Neuronal stem cell (in vitro differentiated cells): ENCODE results near the gene CYS1.
A peak's percentile ranks its signal among the peaks of the same experiment; 100 is the strongest.

Experiments used
- DNase-seq: peaks from one replicate; pipeline ENCODE4 v3.0.0-alpha.2; 2013; ENCODE audit warnings: low spot score
- H2AFZ ChIP-seq: one replicate; pipeline ENCODE4 v1.6.1; 2013; ENCODE audit warnings: mild to moderate bottlenecking, low read length, inconsistent platforms
- H2AK5ac ChIP-seq: 2 replicates; pipeline ENCODE4 v1.6.1; 2013; ENCODE audit warnings: low read depth, mild to moderate bottlenecking, inconsistent platforms, low read length, moderate library complexity, mixed read lengths
- H2BK120ac ChIP-seq: 2 replicates; pipeline ENCODE4 v1.6.1; 2013; ENCODE audit warnings: low read depth, mild to moderate bottlenecking, inconsistent platforms, low read length, moderate library complexity, mixed read lengths
- H2BK12ac ChIP-seq: one replicate; pipeline ENCODE4 v1.6.1; 2013; ENCODE audit warnings: low read length, inconsistent platforms
- H2BK15ac ChIP-seq: 2 replicates; pipeline ENCODE4 v1.6.1; 2013; ENCODE audit warnings: mild to moderate bottlenecking, low read length, inconsistent platforms, mixed read lengths
- H2BK5ac ChIP-seq: one replicate; pipeline ENCODE4 v1.6.1; 2013; ENCODE audit warnings: inconsistent platforms, mild to moderate bottlenecking, low read length, moderate library complexity
- H3K14ac ChIP-seq: one replicate; pipeline ENCODE4 v1.6.1; 2013; ENCODE audit warnings: low read length, inconsistent platforms
- H3K18ac ChIP-seq: 2 replicates; pipeline ENCODE4 v1.6.1; 2013; ENCODE audit warnings: low read length, inconsistent platforms
- H3K23ac ChIP-seq: 2 replicates; pipeline ENCODE4 v1.6.1; 2013; ENCODE audit warnings: low read depth, mild to moderate bottlenecking, mixed read lengths, low read length, inconsistent platforms; ENCODE audit not compliant: poor library complexity
- H3K27ac ChIP-seq: replicated peaks from 3 replicates; pipeline ENCODE4 v1.5.1; 2013; ENCODE audit warnings: low read length, inconsistent platforms
- H3K27me3 ChIP-seq, 3 experiments: 2 replicates each; pipeline ENCODE4 v1.6.1; 2013; ENCODE audit warnings: low read length in 3 of 3, mild to moderate bottlenecking in 2 of 3, inconsistent platforms in 1 of 3, low read depth in 1 of 3, mixed read lengths in 1 of 3, moderate library complexity in 1 of 3; ENCODE audit not compliant: control insufficient read depth in 3 of 3, insufficient read depth in 3 of 3
- H3K36me3 ChIP-seq, 2 donors: replicated peaks in 1 of 2; 2 replicates each; pipeline ENCODE4 v1.6.1; 2013; ENCODE audit warnings: low read length in 2 of 2; ENCODE audit not compliant: control insufficient read depth in 2 of 2, insufficient read depth in 2 of 2
- H3K4ac ChIP-seq: 2 replicates; pipeline ENCODE4 v1.6.1; 2013; ENCODE audit warnings: inconsistent platforms, mild to moderate bottlenecking, low read length, moderate library complexity
- H3K4me1 ChIP-seq, 2 donors: 1 replicate in 1 of 2; 2 replicates in 1 of 2; pipeline ENCODE4 v1.6.1; 2013; ENCODE audit warnings: low read length in 2 of 2, low read depth in 1 of 2; ENCODE audit not compliant: control insufficient read depth in 2 of 2, insufficient read depth in 1 of 2
- H3K4me2 ChIP-seq: one replicate; pipeline ENCODE4 v1.6.1; 2013; ENCODE audit warnings: mild to moderate bottlenecking, low read length, inconsistent platforms; ENCODE audit not compliant: insufficient read depth, poor library complexity, severe bottlenecking
- H3K4me3 ChIP-seq, 2 donors: 2 replicates each; pipeline ENCODE4 v1.5.1; 2013; ENCODE audit warnings: low read length in 2 of 2, mild to moderate bottlenecking in 2 of 2, inconsistent platforms in 1 of 2, moderate library complexity in 1 of 2
- H3K79me1 ChIP-seq: one replicate; pipeline ENCODE4 v1.6.1; 2013; ENCODE audit warnings: low read depth, mild to moderate bottlenecking, inconsistent platforms, low read length, moderate library complexity
- H3K9ac ChIP-seq: one replicate; pipeline ENCODE4 v1.6.1; 2013; ENCODE audit warnings: mild to moderate bottlenecking, low read depth, low read length, inconsistent platforms; ENCODE audit not compliant: poor library complexity
- H3K9me3 ChIP-seq, 2 donors: replicated peaks in 1 of 2; 2 replicates each; pipeline versions ENCODE3 to v1.6.1; 2013; ENCODE audit warnings: low read length in 2 of 2, mild to moderate bottlenecking in 2 of 2, inconsistent platforms in 1 of 2, low read depth in 1 of 2, mixed read lengths in 1 of 2, moderate library complexity in 1 of 2; ENCODE audit not compliant: control insufficient read depth in 2 of 2, insufficient read depth in 1 of 2
- H4K8ac ChIP-seq: one replicate; pipeline ENCODE4 v1.6.1; 2013; ENCODE audit warnings: low read depth, mild to moderate bottlenecking, inconsistent platforms, low read length, moderate library complexity
- H4K91ac ChIP-seq: one replicate; pipeline ENCODE4 v1.6.1; 2013; ENCODE audit warnings: low read length, low read depth, mild to moderate bottlenecking, inconsistent platforms; ENCODE audit not compliant: poor library complexity
- WGBS, 2 donors: extraction: QIAGEN DNeasy Blood & Tissue Kit; methylation state at CpG; one replicate each; pipeline ENCODE4 v1.1.7; 2013; ENCODE audit warnings: missing lambda C conversion rate in 2 of 2, mixed read lengths in 1 of 2; ENCODE audit not compliant: insufficient read length in 2 of 2, insufficient replicate concordance in 1 of 2; ENCODE audit errors: extremely low coverage in 2 of 2; 5-methylcytosine and 5-hydroxymethylcytosine counted together

The CYS1 gene

DNA sequence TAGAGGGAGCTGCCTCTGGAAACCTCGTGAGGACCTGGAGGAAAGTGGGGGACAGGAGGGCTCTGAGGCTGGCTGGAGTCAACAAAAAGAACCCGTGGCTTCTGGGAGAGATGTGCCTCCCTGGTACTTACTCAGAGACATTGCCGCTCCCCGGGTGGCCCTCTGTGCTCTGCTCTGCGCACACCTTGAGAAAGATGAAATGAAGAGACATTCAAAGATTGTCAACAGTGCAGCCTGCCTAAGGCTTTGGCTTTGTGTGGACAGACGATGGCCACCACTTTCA, 14.5 kb downstream of the CYS1 start:
- Histone ChIP-seq H3K4me1 (peaks cover 8% of the 10 kb centered on the region in 2 donors), H3K4ac (no peak overlapping the region), H3K18ac (no peak overlapping the region), H2BK12ac (no peak overlapping the region), H2AK5ac (no peak overlapping the region), H3K4me3 (no peak overlapping the region), H3K79me1 (no peaks in the 10 kb centered on the region), H3K27ac (no peak overlapping the region), H2BK120ac (no peak overlapping the region), H3K14ac (no peak overlapping the region), H2BK15ac (no peak overlapping the region), H3K36me3 (no peaks in the 10 kb centered on the region), H4K8ac (no peak overlapping the region), H4K91ac (no peak overlapping the region), H2AFZ (no peak overlapping the region), H3K9ac (no peak overlapping the region), H3K9me3 (peaks cover 0 to 3% of the 10 kb centered on the region in 2 donors), H2BK5ac (no peak overlapping the region), H3K27me3 (peaks cover 0 to 9% (median 0%) of the 10 kb centered on the region in 3 experiments), H3K23ac (no peak overlapping the region), H3K4me2 (no peak overlapping the region)
- no CpG with 5 or more reads among the region's 6 CpGs for WGBS, 2 donors
- DNase-seq, result no peak

DNA sequence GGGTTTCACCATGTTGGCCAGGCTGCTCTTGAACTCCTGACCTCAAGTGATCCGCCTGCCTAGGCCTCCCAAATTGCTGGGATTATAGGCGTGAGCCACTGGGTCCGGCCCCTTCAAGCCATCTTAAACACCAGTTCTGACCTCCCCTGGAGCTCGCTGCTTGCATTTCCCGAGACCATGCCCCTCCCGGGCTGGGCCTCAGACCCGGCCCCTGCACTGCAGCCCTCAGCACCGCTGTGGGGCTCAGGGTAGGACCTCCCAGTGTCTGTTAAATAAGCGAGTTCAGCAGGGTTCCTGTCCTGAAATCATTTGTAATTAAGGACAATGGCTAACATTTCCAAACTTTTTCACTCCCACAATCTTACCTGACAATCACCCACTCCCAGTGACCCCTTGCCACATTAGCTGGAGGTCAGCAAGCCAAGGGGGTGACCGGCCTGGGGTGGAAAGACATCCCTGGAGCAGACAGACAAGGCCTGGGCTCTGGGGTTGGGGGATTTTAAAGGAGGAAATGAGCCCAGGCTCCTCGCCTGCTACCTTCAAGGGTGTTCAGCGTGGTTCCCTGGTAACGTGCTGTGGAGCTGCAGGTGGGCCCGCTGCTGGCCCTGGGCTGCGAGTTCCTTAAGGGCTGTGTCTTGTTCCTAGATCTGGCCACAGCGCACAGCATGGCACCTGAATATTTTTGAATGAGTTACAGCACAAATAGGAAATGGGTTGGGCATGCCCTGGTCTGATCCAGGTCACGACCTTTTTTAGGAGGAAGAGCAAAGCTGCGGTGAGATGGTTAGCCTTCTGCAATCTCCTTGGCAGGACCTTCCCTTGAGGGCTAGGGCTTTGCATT, 15.1 kb downstream of the CYS1 start:
- no peak overlapping the region for H3K9ac ChIP-seq
- H3K27me3 ChIP-seq, result peaks cover 0 to 9% (median 0%) of the 10 kb centered on the region in 3 experiments
- no peak overlapping the region for H2BK15ac ChIP-seq
- H4K8ac ChIP-seq, result no peak overlapping the region
- peaks cover 0 to 3% of the 10 kb centered on the region in 2 donors for H3K9me3 ChIP-seq
- peak overlapping the region; percentile 52 for H3K18ac ChIP-seq
- H3K14ac ChIP-seq, result no peak overlapping the region
- no peak overlapping the region for H3K27ac ChIP-seq
- no peak overlapping the region for H4K91ac ChIP-seq
- no peaks in the 10 kb centered on the region for H3K79me1 ChIP-seq
- no peak overlapping the region for H2AFZ ChIP-seq
- peak overlapping the region; percentile 59 for H3K23ac ChIP-seq
- no peaks in the 10 kb centered on the region for H3K36me3 ChIP-seq
- H3K4me3 ChIP-seq, result no peak overlapping the region
- no peak overlapping the region for H2BK5ac ChIP-seq
- no peak for DNase-seq
- no CpG with 5 or more reads among the region's 18 CpGs for WGBS, 2 donors
- no peak overlapping the region for H3K4ac ChIP-seq
- no peak overlapping the region for H2BK12ac ChIP-seq
- no peak overlapping the region for H3K4me2 ChIP-seq
- H2AK5ac ChIP-seq, result no peak overlapping the region
- peaks cover 8% of the 10 kb centered on the region in 2 donors for H3K4me1 ChIP-seq
- no peak overlapping the region for H2BK120ac ChIP-seq

DNA sequence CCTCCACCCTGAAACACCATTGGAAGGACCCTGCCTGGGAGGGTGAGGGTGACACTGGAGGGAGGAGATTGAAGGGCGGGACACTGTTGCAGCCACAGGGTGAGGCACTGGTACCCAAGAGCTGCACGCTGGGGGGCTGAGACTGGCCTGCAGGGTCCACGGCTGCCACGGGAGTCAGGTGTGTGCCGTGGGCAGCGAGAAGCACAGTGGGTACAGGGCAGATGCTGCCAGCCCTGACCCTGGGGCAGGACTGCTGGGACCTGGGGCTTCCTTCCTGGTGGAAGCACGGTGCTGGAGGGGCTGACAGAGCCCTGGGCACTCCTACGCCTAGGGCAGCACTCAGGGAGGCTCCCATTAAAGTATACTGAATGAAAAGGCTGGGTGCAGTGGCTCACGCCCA, 16.6 kb downstream of the CYS1 start:
- H2AK5ac ChIP-seq, result no peak overlapping the region

DNA sequence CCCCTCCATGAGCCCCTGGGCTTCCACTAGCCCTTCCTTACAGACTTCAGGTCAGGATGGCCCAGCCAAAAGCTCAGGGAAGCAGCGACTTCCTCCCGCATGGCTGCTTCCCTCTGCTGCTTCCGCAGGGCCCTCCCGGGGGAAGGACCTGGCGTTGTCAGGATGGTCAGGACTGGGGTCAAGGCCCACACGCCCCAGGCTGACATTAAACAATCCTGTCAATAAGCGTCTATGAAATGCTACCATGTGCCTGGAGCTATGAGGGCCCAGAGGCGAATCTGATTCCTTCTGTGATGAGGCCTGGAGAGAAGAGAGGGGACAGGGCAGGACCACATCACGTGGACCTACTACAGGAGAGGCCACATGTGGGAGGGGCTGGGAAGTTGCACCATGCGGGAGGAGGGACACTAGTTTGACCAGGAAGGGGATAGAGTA, 17.3 kb downstream of the CYS1 start:
- Histone ChIP-seq H3K27ac (no peak overlapping the region), H3K9me3 (peaks cover 0 to 3% of the 10 kb centered on the region in 2 donors), H2BK12ac (no peak overlapping the region), H3K9ac (no peak overlapping the region), H3K23ac (no peak overlapping the region), H2BK15ac (no peak overlapping the region), H3K18ac (no peak overlapping the region), H3K4me2 (no peak overlapping the region), H2BK5ac (no peak overlapping the region), H2AFZ (no peak overlapping the region), H3K14ac (no peak overlapping the region), H2BK120ac (no peak overlapping the region), H3K36me3 (no peaks in the 10 kb centered on the region), H3K79me1 (no peaks in the 10 kb centered on the region), H3K27me3 (peaks cover 0 to 9% (median 0%) of the 10 kb centered on the region in 3 experiments), H3K4me3 (no peak overlapping the region), H4K91ac (no peak overlapping the region), H3K4ac (no peak overlapping the region), H4K8ac (no peak overlapping the region), H2AK5ac (no peak overlapping the region), H3K4me1 (peaks cover 8 to 10% of the 10 kb centered on the region in 2 donors)
- no peak for DNase-seq
- WGBS, 2 donors, result no CpG with 5 or more reads among the region's 10 CpGs

More for the DNA sequence above, 16.6 kb downstream of the CYS1 start:
- H3K27ac ChIP-seq, result no peak overlapping the region
- peak overlapping the region; percentile 75 for H3K9ac ChIP-seq
- H2BK15ac ChIP-seq, result no peak overlapping the region
- H4K8ac ChIP-seq, result peak overlapping the region; percentile 31
- peak overlapping the region in 1 of 2 donors; percentile 42 for H3K4me3 ChIP-seq
- DNase-seq, result no peak
- peaks cover 0 to 3% of the 10 kb centered on the region in 2 donors for H3K9me3 ChIP-seq
- no peaks in the 10 kb centered on the region for H3K79me1 ChIP-seq
- no peak overlapping the region for H4K91ac ChIP-seq
- H2BK120ac ChIP-seq, result no peak overlapping the region
- H2BK5ac ChIP-seq, result peak overlapping the region; percentile 59
- H3K14ac ChIP-seq, result peak overlapping the region; percentile 86
- H3K4me1 ChIP-seq, result peaks cover 8 to 9% of the 10 kb centered on the region in 2 donors
- peak overlapping the region; percentile 86 for H3K23ac ChIP-seq
- H3K18ac ChIP-seq, result peak overlapping the region; percentile 73
- H2BK12ac ChIP-seq, result peak overlapping the region; percentile 30
- no CpG with 5 or more reads among the region's 9 CpGs for WGBS, 2 donors
- H2AFZ ChIP-seq, result no peak overlapping the region
- H3K4me2 ChIP-seq, result no peak overlapping the region
- peaks cover 0 to 9% (median 0%) of the 10 kb centered on the region in 3 experiments for H3K27me3 ChIP-seq
- no peaks in the 10 kb centered on the region for H3K36me3 ChIP-seq
- H3K4ac ChIP-seq, result peak overlapping the region; percentile 97
